Measurements from ENCODE around the gene LACTBL1.
"Not testable (repeated sequence)": the region's sequence is repeated elsewhere in the genome, so short reads cannot be mapped to it uniquely, and the experiment has no call there.

Gene LACTBL1

GRCh38 chr1:22992384-22992783 is 19.7 kb upstream of the LACTBL1 start:
- H3K36me3 ChIP-seq (ENCODE audit: low read length); H3K79me2 ChIP-seq (ENCODE audit: insufficient read depth, low read length); H3K9ac ChIP-seq (ENCODE audit: low read length); H3K4me3 ChIP-seq (ENCODE audit: insufficient read depth, low read length, poor library complexity, severe bottlenecking); H3K27ac ChIP-seq (ENCODE audit: low read depth, low read length); H3K27me3 ChIP-seq (ENCODE audit: low read length); H3F3A ChIP-seq (ENCODE audit: insufficient read depth); H4K20me1 ChIP-seq (ENCODE audit: low read depth, low read length); H3K4me2 ChIP-seq (ENCODE audit: low read depth, low read length, poor library complexity, severe bottlenecking); H3K9me2 ChIP-seq (replicated peaks; ENCODE audit: insufficient read depth, low read length); H2AFZ ChIP-seq (ENCODE audit: low read depth, low read length, severe bottlenecking): not testable (repeated sequence)
- peaks cover 23% of the 10 kb centered on the region; the same call in 1 of the 2 replicates for H3K9me3 ChIP-seq (ENCODE audit: insufficient read depth, low read length)

GRCh38 chr1:22983944-22984343 is 11.3 kb upstream of the LACTBL1 start:
- Histone ChIP-seq H3K27me3 (ENCODE audit: low read length) (no peaks in the 10 kb centered on the region), H4K20me1 (ENCODE audit: low read depth, low read length) (no peaks in the 10 kb centered on the region), H3K4me2 (ENCODE audit: low read depth, low read length, poor library complexity, severe bottlenecking) (no peak overlapping the region), H3K9ac (ENCODE audit: low read length) (no peak overlapping the region), H3K79me2 (ENCODE audit: insufficient read depth, low read length) (no peaks in the 10 kb centered on the region), H3K36me3 (ENCODE audit: low read length) (no peaks in the 10 kb centered on the region), H3K9me3 (ENCODE audit: insufficient read depth, low read length) (no peaks in the 10 kb centered on the region), H3K9me2 (replicated peaks; ENCODE audit: insufficient read depth, low read length) (no peaks in the 10 kb centered on the region), H3F3A (ENCODE audit: insufficient read depth) (no peaks in the 10 kb centered on the region), H3K4me3 (ENCODE audit: insufficient read depth, low read length, poor library complexity, severe bottlenecking) (no peak overlapping the region), H3K27ac (ENCODE audit: low read depth, low read length) (no peak overlapping the region), H2AFZ (ENCODE audit: low read depth, low read length, severe bottlenecking) (no peak overlapping the region)
- no peak for TF ChIP-seq EZH2phosphoT487 (conservative IDR thresholded peaks at IDR 0.05; ENCODE audit: low read length)
- no peak for TF ChIP-seq CTCF (IDR thresholded peaks at IDR 0.05; ENCODE audit: insufficient read depth, low read length, poor library complexity, severe bottlenecking)

GRCh38 chr1:22980471-22980790 is 7.8 kb upstream of the LACTBL1 start:
- not testable (repeated sequence) for H3K4me2 ChIP-seq (ENCODE audit: low read depth, low read length, poor library complexity, severe bottlenecking); H3F3A ChIP-seq (ENCODE audit: insufficient read depth); H3K36me3 ChIP-seq (ENCODE audit: low read length); H2AFZ ChIP-seq (ENCODE audit: low read depth, low read length, severe bottlenecking); H3K9me2 ChIP-seq (replicated peaks; ENCODE audit: insufficient read depth, low read length); H3K4me3 ChIP-seq (ENCODE audit: insufficient read depth, low read length, poor library complexity, severe bottlenecking); H4K20me1 ChIP-seq (ENCODE audit: low read depth, low read length); H3K27me3 ChIP-seq (ENCODE audit: low read length); H3K9ac ChIP-seq (ENCODE audit: low read length); H3K9me3 ChIP-seq (ENCODE audit: insufficient read depth, low read length); H3K27ac ChIP-seq (ENCODE audit: low read depth, low read length); H3K79me2 ChIP-seq (ENCODE audit: insufficient read depth, low read length)

- TF ChIP-seq CTCF (IDR thresholded peaks at IDR 0.05; ENCODE audit: insufficient read depth, low read length, poor library complexity, severe bottlenecking) (no peak), EZH2phosphoT487 (conservative IDR thresholded peaks at IDR 0.05; ENCODE audit: low read length) (no peak)
- Histone ChIP-seq H2AFZ (ENCODE audit: low read depth, low read length, severe bottlenecking) (no peak overlapping the region), H3K36me3 (ENCODE audit: low read length) (no peaks in the 10 kb centered on the region), H3K9me3 (ENCODE audit: insufficient read depth, low read length) (no peaks in the 10 kb centered on the region), H3K79me2 (ENCODE audit: insufficient read depth, low read length) (no peaks in the 10 kb centered on the region), H3K27ac (ENCODE audit: low read depth, low read length) (no peak overlapping the region), H3K4me2 (ENCODE audit: low read depth, low read length, poor library complexity, severe bottlenecking) (no peak overlapping the region), H3K9ac (ENCODE audit: low read length) (no peak overlapping the region), H3F3A (ENCODE audit: insufficient read depth) (no peaks in the 10 kb centered on the region), H3K27me3 (ENCODE audit: low read length) (no peaks in the 10 kb centered on the region), H3K4me3 (ENCODE audit: insufficient read depth, low read length, poor library complexity, severe bottlenecking) (no peak overlapping the region), H4K20me1 (ENCODE audit: low read depth, low read length) (no peaks in the 10 kb centered on the region), H3K9me2 (replicated peaks; ENCODE audit: insufficient read depth, low read length) (no peaks in the 10 kb centered on the region)
Measured at GRCh38 chr1:22978299-22978698, 5.6 kb upstream of the LACTBL1 start.

All from SU-DHL-6 (cell line).